IPS-15b (cell line): Measurements from ENCODE around the gene LPCAT3.

Source experiments
- H3K27me3 ChIP-seq: one replicate; pipeline ENCODE4 v1.6.1; 2013; ENCODE audit warnings: low read length; ENCODE audit not compliant: control insufficient read depth, insufficient read depth
- H3K36me3 ChIP-seq: one replicate; pipeline ENCODE4 v1.6.1; 2013; ENCODE audit warnings: low read length; ENCODE audit not compliant: control insufficient read depth, insufficient read depth
- H3K4me1 ChIP-seq: one replicate; pipeline ENCODE4 v1.6.1; 2013; ENCODE audit warnings: mild to moderate bottlenecking, low read length; ENCODE audit not compliant: control insufficient read depth, insufficient read depth
- H3K4me3 ChIP-seq: one replicate; pipeline ENCODE4 v1.5.1; 2013; ENCODE audit warnings: low read depth, low read length
- H3K9ac ChIP-seq: one replicate; pipeline ENCODE4 v1.6.1; 2013; ENCODE audit warnings: low read depth, mild to moderate bottlenecking, low read length
- H3K9me3 ChIP-seq: one replicate; pipeline ENCODE4 v1.6.1; 2013; ENCODE audit warnings: mild to moderate bottlenecking, low read length; ENCODE audit not compliant: control insufficient read depth, insufficient read depth

LPCAT3 gene

GRCh38 chr12:7034464-7034863 is 16.2 kb upstream of the LPCAT3 start:
- no peak overlapping the region for H3K4me3 ChIP-seq
- H3K4me1 ChIP-seq = peaks cover 2% of the 10 kb centered on the region
- H3K27me3 ChIP-seq = no peaks in the 10 kb centered on the region
- no peak overlapping the region for H3K9ac ChIP-seq
- no peaks in the 10 kb centered on the region for H3K36me3 ChIP-seq
- H3K9me3 ChIP-seq = no peaks in the 10 kb centered on the region

DNA sequence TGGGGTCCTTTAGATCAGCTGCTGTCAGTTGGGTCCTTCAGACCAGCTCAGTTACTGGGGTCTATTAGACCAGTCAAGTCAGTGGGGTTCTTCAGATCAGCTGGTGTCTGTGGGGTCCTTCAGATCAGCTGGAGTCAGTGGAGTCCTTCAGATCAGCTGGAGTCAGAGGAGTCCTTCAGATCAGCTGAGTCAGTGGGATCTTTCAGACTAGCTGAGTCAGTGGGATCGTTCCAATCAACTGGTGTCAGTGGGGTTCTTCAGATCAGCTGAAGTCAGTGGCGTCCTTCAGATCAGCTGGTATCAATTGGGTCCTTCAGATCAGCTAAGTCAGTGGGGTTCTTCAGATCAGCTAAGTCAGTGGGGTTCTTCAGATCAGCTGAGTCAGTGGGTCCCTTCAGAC is 14.7 kb upstream of the LPCAT3 start:
- Histone ChIP-seq H3K36me3 (no peaks in the 10 kb centered on the region), H3K4me3 (no peak overlapping the region), H3K27me3 (no peaks in the 10 kb centered on the region), H3K9ac (no peak overlapping the region), H3K9me3 (no peaks in the 10 kb centered on the region), H3K4me1 (peaks cover 2% of the 10 kb centered on the region)

DNA sequence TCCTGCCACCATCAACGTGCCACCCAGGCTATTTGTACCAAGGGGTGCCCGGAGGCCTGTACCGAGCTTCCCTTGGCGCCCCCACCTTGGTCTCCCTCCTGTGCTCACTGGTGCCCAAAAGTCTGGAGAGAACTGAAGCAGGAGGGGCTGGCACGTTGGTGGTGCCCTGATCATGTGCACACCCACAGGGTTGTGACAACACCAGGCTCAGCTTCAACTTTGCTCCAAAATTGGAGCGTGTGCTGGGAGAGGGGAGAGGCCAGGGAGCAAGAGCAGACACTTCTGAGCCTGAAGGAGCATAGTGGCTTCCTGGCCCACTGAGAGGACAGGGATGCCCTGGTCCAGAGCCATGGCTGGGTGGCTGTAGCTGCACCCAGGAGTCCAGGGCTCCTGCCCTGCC is 13.0 kb upstream of the LPCAT3 start:
- Histone ChIP-seq H3K27me3 (no peaks in the 10 kb centered on the region), H3K4me1 (peaks cover 2% of the 10 kb centered on the region), H3K36me3 (no peaks in the 10 kb centered on the region), H3K9me3 (no peaks in the 10 kb centered on the region), H3K4me3 (no peak overlapping the region), H3K9ac (no peak overlapping the region)

GRCh38 chr12:7026854-7027253 is 8.6 kb upstream of the LPCAT3 start:
- Histone ChIP-seq H3K9me3 (no peaks in the 10 kb centered on the region), H3K27me3 (no peaks in the 10 kb centered on the region), H3K36me3 (no peaks in the 10 kb centered on the region), H3K9ac (no peak overlapping the region), H3K4me3 (no peak overlapping the region), H3K4me1 (no peaks in the 10 kb centered on the region)

- H3K4me3 ChIP-seq = no peak overlapping the region
- H3K9ac ChIP-seq = no peak overlapping the region
- peaks cover 7% of the 10 kb centered on the region for H3K4me1 ChIP-seq
- no peaks in the 10 kb centered on the region for H3K36me3 ChIP-seq
- H3K9me3 ChIP-seq = no peaks in the 10 kb centered on the region
- no peaks in the 10 kb centered on the region for H3K27me3 ChIP-seq
These were observed 4.8 kb upstream of the LPCAT3 start for GRCh38 chr12:7023114-7023513.

GRCh38 chr12:7021956-7022355 is 3.7 kb upstream of the LPCAT3 start:
- Histone ChIP-seq H3K36me3 (no peaks in the 10 kb centered on the region), H3K4me1 (peaks cover 11% of the 10 kb centered on the region), H3K27me3 (no peaks in the 10 kb centered on the region), H3K4me3 (no peak overlapping the region), H3K9me3 (no peaks in the 10 kb centered on the region), H3K9ac (no peak overlapping the region)

DNA sequence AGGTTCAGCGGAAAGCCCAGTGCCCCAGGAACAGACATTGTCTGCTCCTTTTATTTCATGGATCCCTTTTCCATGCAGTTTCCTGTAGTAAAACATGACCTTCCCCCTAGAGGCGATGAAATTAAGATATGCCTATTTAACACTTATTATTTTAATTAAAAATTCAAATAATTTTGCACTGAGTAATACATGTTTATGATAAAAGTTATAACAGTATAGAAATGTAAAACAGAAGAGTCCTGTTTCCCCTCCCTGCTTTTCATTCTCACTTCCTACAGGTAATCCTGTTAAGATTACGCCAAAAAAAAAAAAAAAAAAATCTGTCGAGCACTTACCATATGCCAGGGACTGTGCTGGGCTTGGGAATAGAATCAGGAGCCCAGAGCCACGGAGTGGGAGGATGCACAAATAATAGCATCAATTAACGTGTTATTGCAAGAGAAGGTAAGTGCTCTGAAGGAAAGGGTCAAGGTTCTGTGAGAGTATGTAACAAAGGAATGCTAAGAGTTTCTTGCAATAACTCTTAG is 830 bp upstream of the LPCAT3 start:
- H3K27me3 ChIP-seq = no peaks in the 10 kb centered on the region
- H3K4me1 ChIP-seq = peaks cover 15% of the 10 kb centered on the region
- no peaks in the 10 kb centered on the region for H3K9me3 ChIP-seq
- peaks cover 7% of the 10 kb centered on the region for H3K36me3 ChIP-seq
- H3K9ac ChIP-seq = peak overlapping the region; percentile 18
- H3K4me3 ChIP-seq = peak overlapping the region; percentile 99

- Histone ChIP-seq H3K9me3 (no peaks in the 10 kb centered on the region), H3K36me3 (peaks cover 7% of the 10 kb centered on the region)
These were observed 366 bp downstream of the LPCAT3 start for GRCh38 chr12:7017870-7018349.

DNA sequence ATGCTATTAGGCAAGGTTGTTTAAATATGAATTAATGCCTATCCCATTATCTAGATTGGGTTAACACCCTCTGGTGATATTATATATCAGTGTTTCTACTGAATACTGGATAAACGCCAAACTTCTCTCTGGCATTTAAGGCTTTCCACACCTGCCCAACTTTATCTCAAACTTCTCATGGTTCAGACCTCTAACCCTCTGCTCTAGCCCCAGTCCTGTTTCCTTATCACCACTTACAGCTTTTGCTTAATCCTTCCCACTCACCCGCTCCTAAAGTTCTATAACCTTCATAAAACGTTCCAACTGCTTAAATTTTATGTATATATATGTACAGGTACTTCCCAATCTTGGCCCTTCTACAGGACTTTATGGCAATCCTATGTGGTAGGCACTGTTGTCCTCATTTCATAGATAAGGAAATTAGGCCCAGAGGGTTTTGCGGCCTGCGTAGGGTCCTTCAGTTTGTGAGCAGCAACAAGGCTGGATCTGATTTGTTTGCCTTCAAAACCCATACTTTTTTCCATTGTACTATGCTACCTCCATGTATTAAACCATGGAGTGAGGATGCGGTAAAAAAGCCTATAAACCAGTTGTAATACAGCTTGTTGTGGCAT is 1.2 kb downstream of the LPCAT3 start:
- H3K27me3 ChIP-seq = no peaks in the 10 kb centered on the region
- no peak overlapping the region for H3K9ac ChIP-seq
- H3K4me1 ChIP-seq = peaks cover 15% of the 10 kb centered on the region
- peaks cover 7% of the 10 kb centered on the region for H3K36me3 ChIP-seq
- no peaks in the 10 kb centered on the region for H3K9me3 ChIP-seq
- H3K4me3 ChIP-seq = peak overlapping the region; percentile 99

More at GRCh38 chr12:7017870-7018349, 366 bp downstream of the LPCAT3 start:
- H3K9ac ChIP-seq = peak overlapping the region; percentile 29
- peak overlapping the region; percentile 99 for H3K4me3 ChIP-seq
- H3K4me1 ChIP-seq = peaks cover 15% of the 10 kb centered on the region
- no peaks in the 10 kb centered on the region for H3K27me3 ChIP-seq

GRCh38 chr12:7015555-7016370 is 2.5 kb downstream of the LPCAT3 start:
- no peak overlapping the region for H3K9ac ChIP-seq
- H3K9me3 ChIP-seq = no peaks in the 10 kb centered on the region
- H3K4me1 ChIP-seq = peaks cover 15% of the 10 kb centered on the region
- no peaks in the 10 kb centered on the region for H3K27me3 ChIP-seq
- H3K36me3 ChIP-seq = peaks cover 7% of the 10 kb centered on the region
- H3K4me3 ChIP-seq = no peak overlapping the region

DNA sequence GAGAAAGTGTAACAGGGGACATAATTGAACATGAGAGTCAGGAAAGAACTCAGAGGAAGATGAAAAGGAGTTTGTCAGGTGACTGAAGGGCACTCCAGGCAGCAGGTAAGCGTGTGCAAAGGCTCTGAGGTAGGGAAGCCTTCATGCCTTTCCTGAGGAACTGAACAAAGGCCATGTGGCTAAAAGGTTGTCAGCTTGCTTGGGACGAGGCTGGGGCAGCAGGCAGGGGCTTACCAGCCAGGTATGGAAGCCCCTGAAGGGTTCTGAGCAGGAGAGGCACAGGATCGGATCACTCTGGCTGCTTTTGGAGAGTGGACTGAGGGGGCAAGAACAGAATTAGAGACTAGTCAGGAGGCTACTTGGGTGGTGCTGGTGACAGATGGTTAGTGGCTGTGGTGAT is 5.2 kb downstream of the LPCAT3 start:
- Histone ChIP-seq H3K36me3 (peaks cover 7% of the 10 kb centered on the region), H3K27me3 (no peaks in the 10 kb centered on the region), H3K9ac (no peak overlapping the region), H3K4me3 (no peak overlapping the region), H3K9me3 (no peaks in the 10 kb centered on the region), H3K4me1 (peaks cover 9% of the 10 kb centered on the region)
